Gastroesophageal sphincter (tissue), 3 donors: Measurements from ENCODE around the gene MTG1.

ENCODE experiments used
- POLR2A ChIP-seq, 2 donors: fragments of 450-650 bp; IDR thresholded peaks; one replicate each; pipeline ENCODE4 v1.6.1; 2017; ENCODE audit warnings: antibody characterized with exemption in 2 of 2, mild to moderate bottlenecking in 2 of 2, moderate library complexity in 1 of 2
- POLR2AphosphoS5 ChIP-seq: sonication (generic); formaldehyde crosslinking; IDR thresholded peaks from one replicate; pipeline ENCODE4 v1.6.1; 2017; ENCODE audit warnings: antibody characterized with exemption
- TF ChIP-seq, protein P1 (sequence below), 4 experiments: fragments of 200-600 bp in 2 of 4; fragments of 450-650 bp in 2 of 4; sonication (generic) in 1 of 4; IDR thresholded peaks; one replicate each; pipeline ENCODE4 v1.5.1; 2017 to 2019; ENCODE audit warnings: antibody characterized with exemption in 4 of 4, mild to moderate bottlenecking in 2 of 4, moderate library complexity in 2 of 4

DNA sequence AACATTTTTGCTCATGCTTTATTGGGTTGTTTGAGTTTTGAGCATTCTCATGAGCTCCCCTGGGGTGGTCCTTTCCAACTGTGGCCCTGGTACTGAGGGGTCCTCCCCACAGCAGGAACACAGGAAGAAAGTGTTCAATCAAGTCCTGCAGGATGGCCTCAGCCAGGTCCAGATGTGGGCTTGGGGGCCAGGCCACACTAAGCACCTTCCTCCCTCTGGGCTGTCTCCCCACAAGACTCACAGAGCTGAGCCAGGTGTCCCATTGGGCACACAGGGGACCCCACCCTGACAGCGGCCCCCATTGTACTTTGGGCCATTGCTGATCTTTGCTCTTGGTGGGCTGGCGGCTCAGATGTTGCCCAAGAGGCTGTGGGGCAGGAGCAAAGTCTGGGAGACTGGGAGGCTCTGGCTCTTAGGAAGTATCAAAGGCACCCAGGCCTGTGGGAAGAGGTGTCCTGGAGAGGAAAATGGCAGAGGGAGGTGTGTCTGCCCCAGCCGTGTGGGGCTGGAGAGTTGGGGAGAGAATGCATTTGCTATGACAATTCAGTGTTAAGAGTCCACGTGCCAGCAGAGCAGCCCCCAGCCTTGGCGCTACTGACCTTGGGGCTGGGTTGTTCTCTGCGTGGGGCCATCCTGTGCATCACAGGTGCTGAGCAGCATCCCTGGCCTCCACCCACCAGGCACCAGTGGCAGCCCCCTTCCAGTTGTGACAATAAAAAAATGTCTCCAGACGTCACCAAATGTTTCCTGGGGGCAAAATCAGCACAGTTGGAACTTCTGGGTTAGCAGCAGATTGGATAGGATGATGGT lies 77.5 kb downstream of the MTG1 start:
- TF ChIP-seq, protein P1, sequence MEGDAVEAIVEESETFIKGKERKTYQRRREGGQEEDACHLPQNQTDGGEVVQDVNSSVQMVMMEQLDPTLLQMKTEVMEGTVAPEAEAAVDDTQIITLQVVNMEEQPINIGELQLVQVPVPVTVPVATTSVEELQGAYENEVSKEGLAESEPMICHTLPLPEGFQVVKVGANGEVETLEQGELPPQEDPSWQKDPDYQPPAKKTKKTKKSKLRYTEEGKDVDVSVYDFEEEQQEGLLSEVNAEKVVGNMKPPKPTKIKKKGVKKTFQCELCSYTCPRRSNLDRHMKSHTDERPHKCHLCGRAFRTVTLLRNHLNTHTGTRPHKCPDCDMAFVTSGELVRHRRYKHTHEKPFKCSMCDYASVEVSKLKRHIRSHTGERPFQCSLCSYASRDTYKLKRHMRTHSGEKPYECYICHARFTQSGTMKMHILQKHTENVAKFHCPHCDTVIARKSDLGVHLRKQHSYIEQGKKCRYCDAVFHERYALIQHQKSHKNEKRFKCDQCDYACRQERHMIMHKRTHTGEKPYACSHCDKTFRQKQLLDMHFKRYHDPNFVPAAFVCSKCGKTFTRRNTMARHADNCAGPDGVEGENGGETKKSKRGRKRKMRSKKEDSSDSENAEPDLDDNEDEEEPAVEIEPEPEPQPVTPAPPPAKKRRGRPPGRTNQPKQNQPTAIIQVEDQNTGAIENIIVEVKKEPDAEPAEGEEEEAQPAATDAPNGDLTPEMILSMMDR (IDR thresholded peaks at IDR 0.05) = no peak
- no peak for TF ChIP-seq POLR2A (IDR thresholded peaks at IDR 0.05)
- no peak for TF ChIP-seq POLR2AphosphoS5
